Activated CD8-positive, alpha-beta T cell treated with anti-CD3 and anti-CD28 coated beads, Interleukin-2, amount 10 ng/mL, durations not matched to agents 7 days and 5 days (primary cell): ENCODE results near the gene HMGN4. TPM values are rescaled to one million over a fixed set of nuclear protein-coding genes. Genes with fewer than 3 reads are reported as not detected.
"Not testable (repeated sequence)": the region's sequence is repeated elsewhere in the genome, so short reads cannot be mapped to it uniquely, and the experiment has no call there.

Experiments used
- ATAC-seq: fragments of 150-1000 bp; cut with Tn5 transposase; one replicate; pipeline ENCODE4 v1.10.0; 2021; ENCODE audit warnings: moderate library complexity
- CTCF ChIA-PET: fragments of 350-600 bp; sonication (Branson Sonifier 250); formaldehyde crosslinking; loops from one replicate; lab custom pipeline; 2021; ENCODE audit warnings: antibody characterized with exemption; lab: Charles Lee
- POLR2A ChIA-PET: fragments of 350-600 bp; sonication (Branson Sonifier 250); formaldehyde crosslinking; loops from one replicate; lab custom pipeline; 2021; ENCODE audit warnings: antibody characterized with exemption; lab: Charles Lee
- DNase-seq: peaks from one replicate; pipeline ENCODE4 v3.0.0-alpha.2; 2020
- H3K27ac Mint-ChIP-seq: one replicate; pipeline ENCODE4 v1.8.0; 2021; ENCODE audit warnings: mild to moderate bottlenecking, mixed read lengths
- H3K27me3 Mint-ChIP-seq: one replicate; pipeline ENCODE4 v1.8.0; 2021; ENCODE audit warnings: low read depth, mixed read lengths
- H3K36me3 Mint-ChIP-seq: one replicate; pipeline ENCODE4 v1.8.0; 2021; ENCODE audit warnings: low read depth, mixed read lengths
- H3K4me1 Mint-ChIP-seq: one replicate; pipeline ENCODE4 v1.8.0; 2021; ENCODE audit warnings: low read depth, mixed read lengths
- H3K4me3 Mint-ChIP-seq: one replicate; pipeline ENCODE4 v1.8.0; 2021; ENCODE audit warnings: mild to moderate bottlenecking, mixed read lengths
- H3K9me3 Mint-ChIP-seq: one replicate; pipeline ENCODE4 v1.8.0; 2022; ENCODE audit warnings: mixed read lengths; ENCODE audit not compliant: insufficient read depth
- total RNA-seq, 2 experiments: library from RNA; stranded (reverse); gene quantifications; one replicate each; pipeline ENCODE4 v1.2.3, GENCODE V29; 2021

Gene HMGN4
- total RNA-seq, 2 experiments from 2014 or later: 80.8 to 84.9 TPM

DNA sequence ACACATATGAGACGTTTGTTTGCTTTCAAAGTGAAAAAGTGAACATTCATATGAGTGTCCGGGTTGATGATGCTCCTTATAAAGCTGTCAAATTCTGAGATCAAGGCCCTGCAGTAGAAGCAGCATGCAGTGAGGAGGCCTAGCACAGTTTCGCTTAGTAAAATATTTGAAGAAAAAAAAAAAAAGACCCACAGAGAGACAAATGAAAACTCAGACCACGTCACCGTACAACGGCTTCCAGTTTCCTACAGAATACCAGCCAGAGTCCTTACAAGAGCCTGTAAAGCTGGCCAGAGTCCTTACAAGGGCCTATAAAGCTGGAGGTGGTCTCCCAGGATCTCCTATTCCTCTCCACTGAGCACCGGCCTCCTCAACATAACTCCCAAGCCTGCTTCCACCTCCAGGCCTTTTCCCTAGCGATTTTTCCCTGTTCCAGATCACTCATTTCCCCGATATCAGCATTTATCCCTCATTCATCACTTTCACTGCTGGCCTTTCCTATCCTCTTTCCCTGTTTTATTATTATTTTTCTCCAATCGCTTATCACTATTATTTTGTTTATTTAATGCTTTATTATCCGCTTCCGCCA is 1.5 kb upstream of the HMGN4 start:
- ATAC-seq (no peak), DNase-seq (peak; percentile 67)
- peaks cover 62% of the 10 kb centered on the region for H3K4me1 Mint-ChIP-seq
- peaks cover 2% of the 10 kb centered on the region for H3K27me3 Mint-ChIP-seq
- no peaks in the 10 kb centered on the region for H3K9me3 Mint-ChIP-seq
- H3K36me3 Mint-ChIP-seq: peaks cover 25% of the 10 kb centered on the region
- H3K4me3 Mint-ChIP-seq: peak overlapping the region; percentile 87
- H3K27ac Mint-ChIP-seq: peak overlapping the region; percentile 99
- CTCF ChIA-PET: interaction anchor here (0.7 to 2.7 kb wide), 5 partner anchors 15 to 197 kb away, joined by 3 to 23 read pairs (median 11); no protein-coding TSS in a partner anchor
- POLR2A ChIA-PET: interaction anchor here (0.7 to 3.0 kb wide), 19 partner anchors 10 to 1356 kb away, joined by 3 to 23 read pairs (median 6); a partner anchor contains a TSS

GRCh38 chr6:26537160-26537845 is 863 bp upstream of the HMGN4 start:
- peak overlapping the region; percentile 99 for H3K27ac Mint-ChIP-seq
- peak; percentile 91 for DNase-seq
- H3K36me3 Mint-ChIP-seq: peaks cover 28% of the 10 kb centered on the region
- peak overlapping the region; percentile 87 for H3K4me3 Mint-ChIP-seq
- peaks cover 2% of the 10 kb centered on the region for H3K27me3 Mint-ChIP-seq
- peak; percentile 66 for ATAC-seq
- ChIA-PET POLR2A (interaction anchor here (0.6 to 3.0 kb wide), 30 partner anchors 9 to 1356 kb away, joined by 3 to 23 read pairs (median 5); a partner anchor contains a TSS), CTCF (interaction anchor here (0.6 to 2.7 kb wide), 11 partner anchors 15 to 203 kb away, joined by 3 to 23 read pairs (median 4); no protein-coding TSS in a partner anchor)
- no peaks in the 10 kb centered on the region for H3K9me3 Mint-ChIP-seq
- H3K4me1 Mint-ChIP-seq: peaks cover 60% of the 10 kb centered on the region

- Mint-ChIP-seq H3K4me1 (peaks cover 53% of the 10 kb centered on the region), H3K9me3 (no peaks in the 10 kb centered on the region), H3K27ac (peak overlapping the region; percentile 99), H3K4me3 (peak overlapping the region; percentile 87), H3K27me3 (peaks cover 2% of the 10 kb centered on the region), H3K36me3 (peaks cover 33% of the 10 kb centered on the region)
- DNase-seq: no peak
- no peak for ATAC-seq
- POLR2A ChIA-PET: interaction anchor here (0.9 to 3.0 kb wide), 15 partner anchors 12 to 1327 kb away, joined by 3 to 23 read pairs (median 9); a partner anchor contains a TSS
- CTCF ChIA-PET: interaction anchor here (1.0 to 2.7 kb wide), 8 partner anchors 14 to 202 kb away, joined by 3 to 23 read pairs (median 4); no protein-coding TSS in a partner anchor
Observed at GRCh38 chr6:26538572-26538902, 371 bp downstream of the HMGN4 start.

- ATAC-seq: no peak
- Mint-ChIP-seq H3K4me1 (peaks cover 53% of the 10 kb centered on the region), H3K4me3 (peak overlapping the region; percentile 87), H3K36me3 (peaks cover 37% of the 10 kb centered on the region), H3K9me3 (no peaks in the 10 kb centered on the region), H3K27me3 (peaks cover 2% of the 10 kb centered on the region), H3K27ac (peak overlapping the region; percentile 99)
- ChIA-PET CTCF (interaction anchor here (0.8 to 2.7 kb wide), 3 partner anchors 17 to 197 kb away, joined by 3 to 17 read pairs (median 11); no protein-coding TSS in a partner anchor), POLR2A (interaction anchor here (1.0 to 2.9 kb wide), 5 partner anchors 12 to 1326 kb away, joined by 4 to 17 read pairs (median 9); a partner anchor contains a TSS)
- DNase-seq: peak; percentile 18
Observed at GRCh38 chr6:26539071-26539615, 977 bp downstream of the HMGN4 start.

GRCh38 chr6:26541579-26541978 is 3.4 kb downstream of the HMGN4 start:
- ATAC-seq (no peak), DNase-seq (no peak)
- Mint-ChIP-seq H3K4me1 (peaks cover 47% of the 10 kb centered on the region), H3K4me3 (no peak overlapping the region), H3K27me3 (peaks cover 2% of the 10 kb centered on the region), H3K36me3 (peaks cover 56% of the 10 kb centered on the region), H3K27ac (peak overlapping the region; percentile 21), H3K9me3 (no peaks in the 10 kb centered on the region)
- CTCF ChIA-PET: interaction anchor here (1.2 kb wide), 2 partner anchors 67 to 167 kb away, joined by 3 read pairs; no protein-coding TSS in a partner anchor
- POLR2A ChIA-PET: no interaction called here

- DNase-seq: peak; percentile 21
- no peak overlapping the region for H3K27ac Mint-ChIP-seq
- peaks cover 39% of the 10 kb centered on the region for H3K4me1 Mint-ChIP-seq
- ATAC-seq: peak; percentile 75
- peaks cover 53% of the 10 kb centered on the region for H3K36me3 Mint-ChIP-seq
- POLR2A ChIA-PET: no interaction called here
- no peak overlapping the region for H3K4me3 Mint-ChIP-seq
- CTCF ChIA-PET: no interaction called here
- H3K27me3 Mint-ChIP-seq: no peaks in the 10 kb centered on the region
- H3K9me3 Mint-ChIP-seq: no peaks in the 10 kb centered on the region
Observed at GRCh38 chr6:26543953-26544352, 5.8 kb downstream of the HMGN4 start.

- DNase-seq (peak; percentile 13), ATAC-seq (no peak)
- no peaks in the 10 kb centered on the region for H3K27me3 Mint-ChIP-seq
- H3K27ac Mint-ChIP-seq: no peak overlapping the region
- no peak overlapping the region for H3K4me3 Mint-ChIP-seq
- CTCF ChIA-PET: no interaction called here
- POLR2A ChIA-PET: no interaction called here
- peaks cover 36% of the 10 kb centered on the region for H3K4me1 Mint-ChIP-seq
- peaks cover 49% of the 10 kb centered on the region for H3K36me3 Mint-ChIP-seq
- H3K9me3 Mint-ChIP-seq: no peaks in the 10 kb centered on the region
Observed at GRCh38 chr6:26544473-26544872, 6.3 kb downstream of the HMGN4 start.

- ATAC-seq (no peak), DNase-seq (peak; percentile 9)
- CTCF ChIA-PET: interaction anchor here (1.3 kb wide), 2 partner anchors 23 to 204 kb away, joined by 3 read pairs; no protein-coding TSS in a partner anchor
- no peaks in the 10 kb centered on the region for H3K27me3 Mint-ChIP-seq
- H3K4me1 Mint-ChIP-seq: peaks cover 37% of the 10 kb centered on the region
- peaks cover 41% of the 10 kb centered on the region for H3K36me3 Mint-ChIP-seq
- H3K9me3 Mint-ChIP-seq: no peaks in the 10 kb centered on the region
- POLR2A ChIA-PET: interaction anchor here (1.4 kb wide), 1 partner anchor 387 kb away, joined by 3 read pairs; a partner anchor contains a TSS
- no peak overlapping the region for H3K27ac Mint-ChIP-seq
- H3K4me3 Mint-ChIP-seq: no peak overlapping the region
Observed at GRCh38 chr6:26545627-26546026, 7.5 kb downstream of the HMGN4 start.

GRCh38 chr6:26547363-26547762 is 9.2 kb downstream of the HMGN4 start:
- POLR2A ChIA-PET: interaction anchor here (1.0 kb wide), 1 partner anchor 10 kb away, joined by 3 read pairs; no protein-coding TSS in a partner anchor
- ATAC-seq, H3K9me3 Mint-ChIP-seq, H3K27ac Mint-ChIP-seq, H3K4me3 Mint-ChIP-seq, CTCF ChIA-PET, H3K27me3 Mint-ChIP-seq: not testable (repeated sequence)
- peaks cover 32% of the 10 kb centered on the region for H3K4me1 Mint-ChIP-seq
- peaks cover 31% of the 10 kb centered on the region for H3K36me3 Mint-ChIP-seq
- DNase-seq: peak; percentile 13

GRCh38 chr6:26550250-26550993 is 12.3 kb downstream of the HMGN4 start:
- CTCF ChIA-PET: interaction anchor here (1.1 to 5.3 kb wide), 5 partner anchors 13 to 209 kb away, joined by 3 to 38 read pairs (median 8); partner anchors contain the start of gene HMGN4
- peak; percentile 52 for ATAC-seq
- POLR2A ChIA-PET: interaction anchor here (0.5 to 1.5 kb wide), 4 partner anchors 12 to 582 kb away, joined by 3 to 9 read pairs (median 3); partner anchors contain the start of gene HMGN4

More at GRCh38 chr6:26550250-26550993, 12.3 kb downstream of the HMGN4 start:
- Mint-ChIP-seq H3K36me3 (peaks cover 11% of the 10 kb centered on the region), H3K9me3 (no peaks in the 10 kb centered on the region), H3K4me1 (peaks cover 22% of the 10 kb centered on the region), H3K4me3 (peak overlapping the region; percentile 87), H3K27ac (peak overlapping the region; percentile 86), H3K27me3 (no peaks in the 10 kb centered on the region)
- DNase-seq: peak; percentile 58
